Activated CD8-positive, alpha-beta memory T cell treated with anti-CD3 and anti-CD28 coated beads, Interleukin-2, amount 50 U/mL, for 1 hour (primary cell): ENCODE data around the gene SLC23A2.
A peak's percentile ranks its signal among the peaks of the same experiment; 100 is the strongest.
"Not testable (repeated sequence)": the region's sequence is repeated elsewhere in the genome, so short reads cannot be mapped to it uniquely, and the experiment has no call there.

Experiments used
- DNase-seq: peaks from one replicate; pipeline ENCODE4 v3.0.0-alpha.2; 2020; ENCODE audit errors: extremely low read depth

The SLC23A2 gene

GRCh38 chr20:5001174-5002076 is at the start of gene SLC23A2:
TSS of gene SLC23A2 (minus strand) at chr20:5001510. CDS start at chr20:4932562, 68,948 bp downstream.
- DNase-seq = no peak

- no peak for DNase-seq
These were observed 45.5 kb upstream of the SLC23A2 start for GRCh38 chr20:5046656-5047339.

GRCh38 chr20:5045906-5046305 is 44.6 kb upstream of the SLC23A2 start:
- DNase-seq = no peak

- no peak for DNase-seq
These were observed 42.8 kb upstream of the SLC23A2 start for GRCh38 chr20:5044075-5044620.

GRCh38 chr20:5041433-5041832 is 40.1 kb upstream of the SLC23A2 start:
- no peak for DNase-seq

- DNase-seq = no peak
These were observed 39.0 kb upstream of the SLC23A2 start for GRCh38 chr20:5040345-5040744.

- DNase-seq = no peak
These were observed 38.6 kb upstream of the SLC23A2 start for GRCh38 chr20:5039889-5040288.

GRCh38 chr20:5039255-5039657 is 37.9 kb upstream of the SLC23A2 start:
- peak; percentile 27 for DNase-seq

GRCh38 chr20:5036828-5037227 is 35.5 kb upstream of the SLC23A2 start:
- no peak for DNase-seq

GRCh38 chr20:5035518-5035917 is 34.2 kb upstream of the SLC23A2 start:
- not testable (repeated sequence) for DNase-seq

GRCh38 chr20:5033566-5033965 is 32.3 kb upstream of the SLC23A2 start:
- no peak for DNase-seq

- not testable (repeated sequence) for DNase-seq
These were observed 30.4 kb upstream of the SLC23A2 start for GRCh38 chr20:5031701-5032100.

GRCh38 chr20:5031206-5031557 is 29.9 kb upstream of the SLC23A2 start:
- DNase-seq = no peak

- no peak for DNase-seq
These were observed 29.3 kb upstream of the SLC23A2 start for GRCh38 chr20:5030348-5031205.

GRCh38 chr20:5028258-5029059 is 27.1 kb upstream of the SLC23A2 start:
- not testable (repeated sequence) for DNase-seq

GRCh38 chr20:5024982-5025381 is 23.7 kb upstream of the SLC23A2 start:
- no peak for DNase-seq

GRCh38 chr20:5024103-5024502 is 22.8 kb upstream of the SLC23A2 start:
- no peak for DNase-seq

- not testable (repeated sequence) for DNase-seq
These were observed 21.9 kb upstream of the SLC23A2 start for GRCh38 chr20:5023171-5023570.

GRCh38 chr20:5020760-5021159 is 19.4 kb upstream of the SLC23A2 start:
- no peak for DNase-seq

GRCh38 chr20:5013682-5014447 is 12.6 kb upstream of the SLC23A2 start:
- DNase-seq = no peak
